GM19043 (cell line): ENCODE data around the gene GFI1.
"Not testable (repeated sequence)": the region's sequence is repeated elsewhere in the genome, so short reads cannot be mapped to it uniquely, and the experiment has no call there.

Experiments
- ATAC-seq: cut with Tn5 transposase; IDR thresholded peaks from one replicate; pipeline ENCODE4 v1.9.1; 2021; ENCODE audit warnings: low read depth; ENCODE audit not compliant: unreplicated experiment

GFI1 gene

DNA sequence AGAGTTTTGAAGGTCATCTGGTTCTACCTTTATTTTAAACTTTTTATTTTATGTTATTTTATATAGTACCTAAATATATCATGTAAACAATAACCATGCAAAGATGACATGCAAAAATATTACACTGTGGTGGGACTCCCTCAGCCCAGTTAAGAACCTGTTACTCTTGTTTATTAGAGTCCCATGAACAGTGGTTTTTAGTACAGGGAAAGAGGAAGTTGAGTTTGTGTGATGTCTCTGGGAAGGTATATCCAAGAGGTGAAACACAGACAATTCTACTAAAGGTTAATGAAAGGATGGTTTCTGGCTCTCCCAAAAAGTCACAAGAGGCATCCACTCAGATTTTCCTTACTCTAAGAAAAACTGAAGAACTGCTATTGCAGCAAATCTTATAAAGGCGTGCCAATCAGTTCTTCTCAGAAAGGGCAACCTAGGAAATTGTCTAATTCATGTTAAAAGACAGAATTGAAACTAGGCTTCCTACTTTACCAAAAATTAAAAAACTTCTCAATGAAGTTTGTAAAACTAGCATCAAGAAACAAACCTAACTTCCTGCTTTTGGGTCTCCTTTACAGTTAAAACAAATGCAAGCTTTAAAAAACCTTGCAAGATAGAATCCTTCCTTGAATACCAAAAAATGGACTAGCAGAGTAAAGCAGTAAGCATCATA lies 19.9 kb downstream of the GFI1 start:
- ATAC-seq: no peak

DNA sequence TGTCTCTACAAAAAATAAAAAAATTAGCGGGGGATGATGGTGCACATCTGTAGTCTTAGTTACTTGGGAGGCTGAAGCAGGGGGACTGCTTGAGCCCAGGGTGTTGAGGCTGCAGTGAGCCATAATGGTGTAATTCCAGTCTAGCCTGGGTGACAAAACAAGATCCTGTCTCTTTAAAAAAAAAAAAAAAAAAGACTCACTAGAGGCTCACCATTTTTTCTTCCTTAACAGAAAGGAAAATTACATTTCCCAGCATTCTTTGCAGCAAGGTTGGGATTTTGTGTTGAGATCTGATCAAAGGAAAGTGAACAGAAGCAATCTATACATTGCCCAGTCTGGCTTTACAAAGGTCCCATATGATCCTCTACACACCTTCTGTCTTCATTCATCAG lies 21.5 kb downstream of the GFI1 start:
- ATAC-seq: no peak

DNA sequence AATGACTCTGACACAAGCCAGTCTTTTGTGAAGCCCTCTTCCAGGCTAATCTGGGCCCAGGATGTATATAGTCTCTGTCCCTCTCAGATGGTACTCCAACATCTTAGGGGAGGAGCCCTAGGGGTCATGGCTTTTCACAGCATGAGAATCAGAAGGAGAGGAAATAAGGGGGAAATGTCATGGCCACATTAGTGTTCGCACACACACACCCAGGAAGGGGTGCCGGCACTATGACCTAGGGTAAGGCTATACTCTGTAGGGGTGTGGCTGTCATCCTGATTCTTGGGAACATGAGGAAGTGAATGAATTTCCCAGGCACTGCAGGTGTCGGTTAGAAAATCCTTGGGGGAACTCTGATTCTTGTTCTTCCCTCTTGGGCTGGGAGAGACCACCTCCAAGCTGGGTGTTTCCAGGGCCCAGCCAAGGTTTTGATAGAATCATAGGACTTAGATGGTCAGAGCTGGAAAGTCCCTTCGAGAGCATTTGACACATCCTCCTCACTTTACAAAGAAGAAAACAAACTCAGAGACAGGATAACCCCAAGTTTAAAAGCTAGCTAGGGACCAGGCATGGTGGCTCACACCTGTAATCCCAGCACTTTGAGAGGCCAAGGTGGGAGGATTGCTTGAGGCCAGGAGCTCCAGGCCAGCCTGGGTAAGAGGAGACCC lies 22.0 kb downstream of the GFI1 start:
- no peak for ATAC-seq

DNA sequence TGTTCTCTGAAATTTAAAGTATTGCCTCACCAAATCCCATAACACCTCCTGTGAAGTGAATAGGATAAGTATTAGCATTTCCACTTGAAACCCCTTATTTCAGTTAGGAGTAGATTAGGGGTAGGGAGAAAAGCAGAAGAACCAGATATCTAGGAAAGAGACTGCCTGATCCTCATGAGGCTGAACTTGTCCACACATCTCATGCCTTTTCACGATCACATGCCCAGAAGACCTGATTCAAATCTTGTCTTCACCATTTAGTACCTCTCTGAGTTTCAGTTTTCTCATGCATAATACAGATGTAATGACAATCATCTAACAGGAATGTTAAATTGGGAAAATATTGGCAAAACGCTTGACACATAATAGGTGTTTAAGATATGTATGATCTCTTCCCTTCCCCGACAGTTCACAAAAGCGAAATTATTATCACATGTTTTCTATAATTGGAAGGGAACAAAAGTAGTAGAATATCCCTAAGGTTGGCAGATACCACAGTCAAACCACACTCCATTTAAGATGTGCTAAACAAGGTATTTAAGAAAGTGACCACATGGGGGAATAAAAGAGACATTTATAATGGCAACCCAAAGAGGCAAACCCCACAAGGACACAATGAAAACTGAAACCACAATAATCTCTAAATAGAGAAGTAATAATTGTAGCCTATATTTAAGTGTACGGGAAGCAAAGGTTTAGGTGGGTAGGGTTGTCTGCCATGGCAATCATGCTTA lies 25.2 kb downstream of the GFI1 start:
- ATAC-seq: peak; percentile 43

DNA sequence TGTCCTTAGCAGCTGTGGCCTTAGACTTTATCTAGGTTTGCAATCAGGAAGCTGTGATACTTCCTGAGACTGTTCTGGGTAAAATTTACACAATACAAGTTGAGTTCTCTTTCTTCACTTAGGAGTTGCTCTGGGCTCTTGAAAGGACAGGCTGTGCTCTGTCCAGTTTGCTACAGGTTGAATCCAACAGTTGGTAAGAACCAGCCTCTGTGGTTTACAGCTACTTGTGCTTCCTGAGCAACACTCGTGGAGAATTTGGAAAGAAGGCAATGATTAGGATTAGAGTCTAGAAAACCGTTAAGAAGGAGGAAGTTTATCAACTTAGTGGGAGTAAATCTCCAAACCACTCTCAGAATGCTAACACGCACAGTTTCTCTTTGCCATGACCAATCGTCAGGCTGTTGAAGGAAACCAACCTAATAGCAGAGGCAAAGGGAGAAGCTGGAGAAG lies 26.8 kb downstream of the GFI1 start:
- ATAC-seq: no peak

DNA sequence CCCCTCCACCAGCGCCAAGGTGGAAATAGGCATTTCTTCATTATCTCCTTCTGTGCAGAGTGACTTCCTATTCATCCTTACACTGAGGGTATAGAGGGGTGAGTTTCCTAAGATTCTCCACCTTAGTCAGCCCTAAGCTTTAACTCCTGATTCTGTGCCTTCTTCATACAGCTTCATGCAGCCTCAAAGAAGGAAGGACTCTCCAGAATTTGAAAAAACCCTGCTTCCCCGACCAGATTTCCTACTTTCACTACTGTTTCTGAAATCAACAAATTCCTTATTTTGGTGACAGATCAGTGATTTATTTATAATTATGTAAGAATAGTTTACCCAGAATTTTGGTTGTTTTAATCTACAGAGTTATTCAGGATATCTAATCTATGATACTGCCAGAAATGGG lies 28.6 kb downstream of the GFI1 start:
- no peak for ATAC-seq

DNA sequence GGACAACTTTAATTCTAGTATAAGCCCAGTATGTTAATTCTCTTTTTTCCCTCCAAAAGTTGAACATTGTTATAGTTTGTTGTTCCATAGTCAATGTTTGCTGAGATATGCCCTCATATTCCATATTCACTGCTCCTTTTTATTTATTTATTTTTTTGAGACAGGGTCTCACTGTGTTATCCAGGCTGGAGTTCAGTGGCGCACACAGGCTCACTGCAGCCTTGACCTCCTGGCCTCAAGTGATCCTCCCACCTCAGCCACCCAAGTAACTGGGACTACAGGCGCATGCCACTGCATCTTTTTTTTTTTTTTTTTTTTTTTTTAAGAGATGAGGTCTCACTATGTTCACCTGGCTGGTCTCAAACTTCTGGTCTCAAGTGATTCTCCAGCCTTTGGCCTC lies 38.7 kb downstream of the GFI1 start:
- no peak for ATAC-seq

DNA sequence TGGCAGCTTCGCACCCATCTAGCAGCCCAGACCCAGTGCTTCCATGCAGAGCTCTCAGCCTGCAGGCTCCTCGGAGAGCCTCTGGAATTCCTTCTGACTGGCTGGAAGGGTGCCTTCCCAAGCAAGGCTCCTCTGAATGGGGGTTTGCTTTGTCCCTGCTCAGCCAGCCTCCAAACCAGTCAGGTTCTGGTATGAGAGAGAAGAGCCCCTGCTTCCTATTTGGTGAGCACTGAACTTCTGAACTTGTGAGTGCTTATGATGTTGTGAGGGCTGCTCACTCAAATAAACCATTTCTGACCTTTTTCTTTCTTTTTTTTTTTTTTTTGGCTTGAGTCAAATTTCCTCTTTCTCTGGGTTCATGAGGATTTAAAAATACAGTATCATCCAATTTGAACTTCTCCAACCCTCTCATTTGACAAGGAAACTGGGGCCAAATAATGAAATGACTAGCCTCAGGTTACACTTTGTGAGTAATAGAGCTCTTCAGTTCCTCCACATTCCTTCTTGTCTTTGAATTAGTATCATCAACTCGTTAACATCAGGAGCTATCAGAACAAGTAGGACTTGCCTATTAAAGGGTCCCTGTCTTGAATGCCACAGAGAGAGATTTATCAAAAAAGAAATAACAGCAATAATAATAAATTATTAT lies 39.6 kb downstream of the GFI1 start:
- no peak for ATAC-seq

DNA sequence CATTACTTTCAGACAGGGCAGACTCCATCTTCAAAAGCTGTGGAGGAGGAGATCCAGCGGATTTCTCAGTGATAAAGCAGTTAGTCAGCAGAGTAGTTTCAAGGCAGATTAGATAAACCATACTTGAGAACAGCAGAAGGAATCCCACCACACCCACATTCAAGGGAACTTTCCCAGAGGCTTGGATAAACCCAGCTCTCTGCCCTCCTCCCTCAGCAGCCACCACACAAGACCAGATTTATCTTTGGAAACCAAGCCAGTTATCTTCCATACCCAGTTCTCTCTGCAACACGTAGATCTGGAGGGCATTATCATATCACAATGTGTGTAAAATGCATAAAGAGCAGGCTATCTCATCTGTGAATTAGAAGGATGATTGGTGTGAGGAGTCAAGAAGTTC lies 40.2 kb downstream of the GFI1 start:
- no peak for ATAC-seq

DNA sequence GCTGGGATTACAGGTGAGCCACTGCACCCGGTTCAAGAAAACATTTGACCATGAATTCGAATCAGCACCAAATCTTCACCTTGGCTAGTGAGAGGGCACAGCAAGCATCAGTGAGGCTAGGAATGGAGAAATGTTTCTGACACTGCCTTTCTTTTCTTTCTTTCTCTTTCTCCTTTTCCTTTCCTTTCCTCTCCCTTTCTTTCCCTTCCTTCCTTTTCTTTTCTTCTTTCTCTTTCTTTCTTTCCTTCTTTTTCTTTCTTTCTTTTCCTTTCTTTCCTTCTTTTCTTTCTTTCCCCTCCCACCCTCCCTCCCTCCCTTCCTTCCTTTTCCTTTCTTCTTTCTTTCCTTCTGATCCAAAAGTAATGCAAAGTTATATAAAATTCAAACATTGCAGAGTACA lies 40.9 kb downstream of the GFI1 start:
- ATAC-seq: no peak

DNA sequence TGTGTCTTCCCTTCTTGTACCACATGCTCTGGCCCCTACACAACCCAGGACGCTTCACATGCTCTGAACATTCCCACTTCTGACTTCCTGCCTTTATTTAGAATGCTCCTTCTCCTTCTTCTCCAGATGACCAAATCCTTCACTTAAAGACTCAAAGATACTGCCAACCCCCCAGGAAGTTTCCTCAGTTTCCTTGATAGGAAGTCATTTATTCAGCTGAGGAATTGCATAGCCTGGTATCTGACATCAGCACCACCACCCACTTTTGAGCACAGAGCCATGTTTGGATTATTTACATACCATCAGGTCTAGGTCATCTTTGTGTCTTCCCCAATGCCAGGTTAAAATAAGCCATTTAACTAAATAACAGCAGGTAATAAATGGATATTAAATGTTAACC lies 42.4 kb downstream of the GFI1 start:
- no peak for ATAC-seq

DNA sequence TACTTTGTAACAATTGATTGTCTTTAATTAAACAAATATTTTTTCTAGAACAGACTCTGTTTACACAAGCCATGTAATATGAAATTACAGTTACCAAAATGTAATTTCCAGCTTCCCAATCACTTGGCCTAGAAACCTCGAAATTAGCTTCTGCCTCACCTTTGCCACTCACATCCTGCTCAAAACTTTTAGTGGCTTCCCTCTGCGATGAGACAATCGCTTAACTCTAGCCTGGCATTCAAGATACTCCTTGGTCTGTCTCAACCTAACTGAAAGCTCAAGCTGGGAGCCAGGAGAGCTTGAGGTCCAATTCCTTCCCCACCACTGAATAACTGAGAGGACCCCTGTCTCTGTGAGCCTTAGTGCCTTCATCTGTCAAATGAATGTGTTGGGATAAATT lies 42.8 kb downstream of the GFI1 start:
- no peak for ATAC-seq

DNA sequence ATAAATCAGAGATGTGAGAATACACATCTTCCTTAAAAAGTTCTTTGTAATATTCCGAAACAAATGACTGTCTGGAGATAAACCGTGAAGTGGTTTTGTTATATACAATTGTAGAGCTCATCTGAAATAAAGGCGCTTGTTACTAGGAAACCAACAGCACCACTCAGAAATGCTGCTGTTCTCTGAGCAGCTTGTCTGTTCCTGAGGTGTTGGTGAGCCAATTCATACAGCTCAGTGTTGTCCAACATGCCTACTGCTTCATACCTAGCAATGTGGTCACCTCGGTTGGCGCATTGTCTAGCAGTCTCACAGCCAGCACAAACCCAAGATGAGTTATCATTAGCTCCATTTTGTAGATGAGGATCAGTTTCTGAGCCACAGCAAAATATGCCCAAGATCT lies 44.4 kb downstream of the GFI1 start:
- no peak for ATAC-seq

DNA sequence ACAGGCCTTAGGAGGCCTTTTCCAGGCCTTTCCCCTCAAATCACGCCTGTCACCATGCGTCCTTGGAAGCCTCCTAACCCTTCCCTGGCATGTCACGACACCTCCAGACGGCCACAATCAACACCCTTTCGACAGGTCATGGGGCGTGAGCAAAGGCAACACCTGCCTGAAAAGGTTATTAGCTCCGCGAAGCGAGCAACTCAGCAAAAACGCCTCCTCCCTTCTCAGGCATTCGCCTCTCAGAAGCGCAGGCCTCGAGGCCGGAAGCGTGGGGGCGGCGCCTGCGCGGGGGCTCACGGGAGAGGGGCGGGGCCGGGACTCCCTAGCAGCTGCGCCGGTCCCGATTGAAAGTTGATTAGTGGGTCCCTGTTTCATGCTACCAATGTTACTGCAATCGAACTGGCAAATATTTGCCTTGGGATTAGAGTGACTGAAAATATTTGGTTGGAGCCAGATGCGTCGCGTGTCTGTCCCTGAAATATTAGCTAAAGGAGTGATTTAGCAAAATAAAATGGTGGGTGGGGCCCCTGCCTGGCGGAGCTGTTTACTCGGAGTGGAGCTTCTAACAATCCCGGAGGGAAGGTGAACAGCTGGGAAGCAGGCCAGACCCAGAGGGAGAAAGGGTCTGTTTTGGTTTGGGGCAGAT lies 44.9 kb downstream of the GFI1 start:
- no peak for ATAC-seq

DNA sequence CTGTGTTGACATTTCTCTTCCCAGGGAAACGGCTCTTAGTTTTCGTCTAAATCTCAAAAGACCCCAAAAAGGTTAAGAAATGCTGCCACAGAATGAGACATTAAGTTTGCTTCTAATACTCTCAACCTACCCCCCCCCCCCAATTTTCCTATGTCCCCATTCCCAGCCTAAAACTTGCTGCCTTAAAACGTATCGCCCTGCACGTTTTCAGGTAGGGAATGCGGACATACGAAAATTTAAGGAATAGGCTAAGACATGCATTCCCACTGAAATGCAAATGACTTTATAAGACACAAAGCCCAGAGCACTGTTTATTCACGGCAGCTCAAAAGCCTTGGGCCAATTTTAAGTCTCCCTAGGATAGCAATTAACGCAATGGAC lies 45.4 kb downstream of the GFI1 start:
- ATAC-seq: no peak

DNA sequence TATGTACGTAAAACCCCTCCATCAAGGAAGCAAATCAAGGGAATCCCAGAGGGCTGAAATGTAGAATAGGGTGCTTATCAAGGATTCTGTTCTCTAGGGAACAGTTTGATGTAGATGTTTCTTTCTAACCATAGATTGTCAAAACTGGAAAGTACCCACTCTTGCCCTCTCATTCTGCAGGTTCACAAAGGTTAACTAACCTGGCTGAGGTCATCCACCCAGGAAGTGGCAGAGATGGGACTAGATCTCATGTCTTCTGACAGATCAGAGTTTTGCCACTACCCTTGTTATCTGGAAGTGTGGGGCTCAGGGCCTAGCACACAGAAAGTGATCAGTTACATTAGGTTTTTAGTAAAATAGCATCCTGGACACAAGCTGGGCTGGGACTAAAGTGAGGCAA lies 47.4 kb downstream of the GFI1 start:
- ATAC-seq: no peak

DNA sequence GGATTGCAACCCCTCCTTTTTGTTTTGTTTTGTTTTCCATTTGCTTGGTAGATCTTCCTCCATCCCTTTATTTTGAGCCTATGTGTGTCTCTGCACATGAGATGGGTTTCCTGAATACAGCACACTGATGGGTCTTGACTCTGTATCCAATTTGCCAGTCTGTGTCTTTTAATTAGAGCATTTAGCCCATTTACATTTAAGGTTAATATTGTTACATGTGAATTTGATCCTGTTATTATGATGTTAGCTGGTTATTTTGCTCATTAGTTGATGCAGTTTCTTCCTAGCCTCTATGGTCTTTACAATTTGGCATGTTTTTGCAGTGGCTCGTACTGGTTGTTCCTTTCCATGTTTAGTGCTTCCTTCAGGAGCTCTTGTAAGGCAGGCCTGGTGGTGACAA lies 52.2 kb downstream of the GFI1 start:
- not testable (repeated sequence) for ATAC-seq

DNA sequence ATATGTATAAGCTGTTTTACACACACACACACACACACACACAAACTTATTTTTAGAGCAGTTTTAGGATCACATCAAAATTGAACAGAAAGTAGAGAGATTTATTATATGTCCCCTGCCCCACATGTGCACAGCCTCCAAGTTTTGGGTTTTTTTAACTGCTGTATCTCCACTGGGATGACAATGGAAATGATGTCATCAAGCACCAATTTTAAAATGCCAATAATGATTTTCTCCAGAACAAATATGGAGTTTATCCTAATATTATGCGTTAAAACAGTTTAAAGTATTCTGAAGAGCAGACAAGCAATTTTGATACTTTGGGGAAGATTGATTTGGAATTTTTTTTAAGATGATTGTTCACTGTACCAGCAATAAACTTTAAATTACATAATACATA lies 56.7 kb downstream of the GFI1 start:
- ATAC-seq: no peak

DNA sequence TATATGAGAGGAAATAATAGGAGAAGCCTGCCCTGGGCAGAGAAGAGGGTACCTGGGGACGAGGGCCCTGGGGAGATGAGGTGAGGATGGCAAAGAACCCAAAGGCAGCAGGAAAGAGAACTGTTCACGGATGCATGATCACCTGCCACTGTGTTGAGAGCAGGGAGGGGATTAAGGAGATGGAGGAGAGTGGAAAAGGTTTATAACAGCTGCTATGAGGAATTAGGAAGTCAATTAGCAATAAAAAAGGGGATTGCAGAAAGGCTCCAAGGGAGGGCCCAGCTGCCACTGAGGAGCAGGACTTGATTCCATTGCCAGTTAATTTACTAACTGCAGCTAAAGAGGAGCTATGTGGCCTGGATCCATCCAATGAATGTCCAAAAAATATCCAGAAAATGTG lies 61.1 kb downstream of the GFI1 start:
- ATAC-seq: no peak
